ENCODE measurements around the gene NPHP4. TPM values are rescaled to one million over a fixed set of nuclear protein-coding genes. Genes with fewer than 3 reads are reported as not detected.
A peak's percentile ranks its signal among the peaks of the same experiment; 100 is the strongest.

The NPHP4 gene
- total RNA-seq, 2 experiments from 2014 or later, result 15.6 to 17.2 TPM

DNA sequence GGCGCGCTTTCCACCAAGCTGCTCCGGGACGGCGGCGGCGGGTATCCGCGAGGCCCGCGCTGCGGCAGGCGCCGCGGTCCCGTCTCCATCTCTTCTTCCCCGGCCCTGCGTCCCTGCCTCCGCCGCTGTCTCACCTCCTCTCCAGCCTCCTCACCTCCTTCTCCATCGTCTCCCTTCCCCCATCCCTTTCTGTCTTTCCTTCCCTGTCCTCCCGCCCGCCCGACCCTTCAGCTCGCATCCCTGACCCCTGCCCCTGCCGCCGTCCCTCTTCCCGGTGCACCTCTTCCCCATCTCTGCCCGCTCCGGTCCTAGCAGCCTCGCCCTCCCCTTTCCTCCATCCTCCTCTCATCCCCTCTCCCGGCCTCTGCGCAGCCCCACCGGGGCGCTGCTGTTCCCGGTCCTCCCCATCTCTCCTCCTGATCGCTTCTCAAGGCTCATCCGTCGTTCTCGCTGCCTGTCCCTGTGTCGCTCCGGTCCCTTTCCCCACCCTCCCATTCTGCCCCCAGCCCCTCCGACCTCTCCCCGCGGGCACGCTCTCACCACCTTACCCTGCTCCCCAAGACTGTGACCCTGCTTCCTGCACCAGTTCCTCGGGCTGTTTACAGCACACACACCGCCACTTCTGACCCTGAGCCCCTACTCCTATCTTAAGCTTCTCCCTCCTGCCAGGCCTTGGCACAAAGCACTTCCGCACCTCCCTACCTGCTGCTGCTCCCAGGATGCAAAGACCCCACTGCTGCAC lies 760 bp upstream of the NPHP4 start:
- Mint-ChIP-seq H3K9me3 (ENCODE audit: insufficient read depth) (no peaks in the 10 kb centered on the region), H3K4me1 (ENCODE audit: low read depth) (peaks cover 37% of the 10 kb centered on the region), H3K27ac (peak overlapping the region; percentile 96)

GRCh38 chr1:5991381-5992025 lies 722 bp downstream of the NPHP4 start:
- ChIA-PET CTCF (interaction anchor here (1.1 to 3.4 kb wide), 4 partner anchors 18 to 43 kb away, joined by 3 to 13 read pairs (median 3); no protein-coding TSS in a partner anchor), POLR2A (interaction anchor here (8.2 kb wide), 1 partner anchor 36 kb away, joined by 105 read pairs; no protein-coding TSS in a partner anchor)
- Mint-ChIP-seq H3K27ac (peak overlapping the region; percentile 83), H3K4me3 (peak overlapping the region; percentile 96), H3K4me1 (ENCODE audit: low read depth) (peaks cover 36% of the 10 kb centered on the region), H3K27me3 (ENCODE audit: low read depth) (no peaks in the 10 kb centered on the region), H3K9me3 (ENCODE audit: insufficient read depth) (no peaks in the 10 kb centered on the region), H3K36me3 (ENCODE audit: low read depth) (peaks cover 12% of the 10 kb centered on the region)
- DNase-seq (peak; percentile 49), ATAC-seq (peak; percentile 9)

More for the DNA sequence above, 760 bp upstream of the NPHP4 start:
- Mint-ChIP-seq H3K27me3 (ENCODE audit: low read depth) (no peaks in the 10 kb centered on the region), H3K4me3 (peak overlapping the region; percentile 96), H3K36me3 (ENCODE audit: low read depth) (peaks cover 16% of the 10 kb centered on the region)
- peak; percentile 9 for ATAC-seq
- DNase-seq, result peak; percentile 43
- CTCF ChIA-PET, result interaction anchor here (1.0 to 3.4 kb wide), 4 partner anchors 34 to 49 kb away, joined by 3 to 21 read pairs (median 10); no protein-coding TSS in a partner anchor
- POLR2A ChIA-PET, result interaction anchor here (0.6 to 8.2 kb wide), 8 partner anchors 10 to 206 kb away, joined by 3 to 105 read pairs (median 4); no protein-coding TSS in a partner anchor

DNA sequence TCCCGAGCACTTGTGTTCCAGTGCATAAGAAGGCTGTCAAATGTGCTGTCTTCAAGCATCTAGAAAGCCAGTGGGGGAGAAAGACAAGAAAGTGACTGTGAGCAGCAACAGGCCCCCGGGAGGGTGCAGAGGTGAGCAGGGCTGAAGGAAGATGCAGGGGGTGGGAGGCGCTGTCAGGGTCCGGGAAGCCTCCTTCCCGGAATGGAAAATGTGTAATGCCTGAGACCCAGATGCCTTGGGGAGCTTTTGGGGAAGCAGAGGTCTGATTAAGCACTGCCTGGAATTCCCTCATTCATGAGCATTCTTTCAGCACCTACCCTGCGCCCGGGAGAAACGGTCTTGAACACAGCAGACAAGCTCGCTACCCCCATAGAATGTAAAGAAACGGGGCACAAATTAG lies 1.3 kb downstream of the NPHP4 start:
- H3K4me3 Mint-ChIP-seq, result peak overlapping the region; percentile 83
- peaks cover 10% of the 10 kb centered on the region for H3K36me3 Mint-ChIP-seq (ENCODE audit: low read depth)
- no peak for DNase-seq
- ATAC-seq, result no peak
- ChIA-PET CTCF (interaction anchor here (1.1 to 1.2 kb wide), 3 partner anchors 18 to 44 kb away, joined by 3 read pairs; no protein-coding TSS in a partner anchor), POLR2A (no interaction called here)
- H3K4me1 Mint-ChIP-seq (ENCODE audit: low read depth), result peaks cover 30% of the 10 kb centered on the region
- peak overlapping the region; percentile 83 for H3K27ac Mint-ChIP-seq
- no peaks in the 10 kb centered on the region for H3K9me3 Mint-ChIP-seq (ENCODE audit: insufficient read depth)
- H3K27me3 Mint-ChIP-seq (ENCODE audit: low read depth), result no peaks in the 10 kb centered on the region

DNA sequence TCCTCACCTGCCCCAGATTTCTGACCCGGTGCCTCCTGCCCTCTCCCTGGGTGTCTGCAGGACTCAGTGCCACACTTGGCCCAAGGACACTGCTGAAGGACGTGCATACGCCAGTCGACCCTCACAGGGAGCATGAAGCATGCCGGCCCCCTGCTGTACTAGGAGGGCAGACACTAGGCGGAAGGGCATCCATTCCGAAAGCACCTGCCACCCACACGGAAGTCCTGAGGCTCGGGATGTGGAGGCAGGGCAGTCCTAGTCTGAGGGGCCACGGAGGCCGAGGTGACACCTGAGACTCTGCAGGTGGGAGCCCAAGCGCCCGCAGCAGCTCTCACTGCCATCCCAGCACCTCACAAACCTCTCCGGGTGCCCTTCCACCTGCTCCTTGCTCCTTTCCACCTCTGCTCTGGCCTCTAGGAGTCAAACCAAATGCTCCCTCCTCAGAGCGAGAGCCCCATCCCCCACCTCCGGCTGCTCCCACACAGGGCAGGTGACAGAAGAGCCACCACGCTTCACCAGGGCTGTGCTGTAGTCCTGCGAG lies 2.4 kb downstream of the NPHP4 start:
- Mint-ChIP-seq H3K27ac (no peak overlapping the region), H3K27me3 (ENCODE audit: low read depth) (no peaks in the 10 kb centered on the region), H3K4me3 (no peak overlapping the region), H3K9me3 (ENCODE audit: insufficient read depth) (no peaks in the 10 kb centered on the region), H3K4me1 (ENCODE audit: low read depth) (peaks cover 19% of the 10 kb centered on the region), H3K36me3 (ENCODE audit: low read depth) (peaks cover 10% of the 10 kb centered on the region)
- POLR2A ChIA-PET, result no interaction called here
- CTCF ChIA-PET, result no interaction called here
- ATAC-seq, result no peak
- DNase-seq, result no peak

GRCh38 chr1:5989286-5989605 lies 3.0 kb downstream of the NPHP4 start:
- ATAC-seq (no peak), DNase-seq (no peak)
- CTCF ChIA-PET, result no interaction called here
- no peaks in the 10 kb centered on the region for H3K27me3 Mint-ChIP-seq (ENCODE audit: low read depth)
- H3K27ac Mint-ChIP-seq, result no peak overlapping the region
- H3K9me3 Mint-ChIP-seq (ENCODE audit: insufficient read depth), result no peaks in the 10 kb centered on the region
- peaks cover 13% of the 10 kb centered on the region for H3K4me1 Mint-ChIP-seq (ENCODE audit: low read depth)
- H3K4me3 Mint-ChIP-seq, result no peak overlapping the region
- POLR2A ChIA-PET, result no interaction called here
- peaks cover 5% of the 10 kb centered on the region for H3K36me3 Mint-ChIP-seq (ENCODE audit: low read depth)

GRCh38 chr1:5988596-5989285 lies 3.5 kb downstream of the NPHP4 start:
- H3K9me3 Mint-ChIP-seq (ENCODE audit: insufficient read depth), result no peaks in the 10 kb centered on the region
- no peak overlapping the region for H3K4me3 Mint-ChIP-seq
- ChIA-PET POLR2A (no interaction called here), CTCF (no interaction called here)
- H3K36me3 Mint-ChIP-seq (ENCODE audit: low read depth), result peaks cover 4% of the 10 kb centered on the region
- no peaks in the 10 kb centered on the region for H3K27me3 Mint-ChIP-seq (ENCODE audit: low read depth)
- no peak for DNase-seq
- no peak for ATAC-seq
- peaks cover 12% of the 10 kb centered on the region for H3K4me1 Mint-ChIP-seq (ENCODE audit: low read depth)
- H3K27ac Mint-ChIP-seq, result peak overlapping the region; percentile 5

- H3K9me3 Mint-ChIP-seq (ENCODE audit: insufficient read depth), result no peaks in the 10 kb centered on the region
- peaks cover 13% of the 10 kb centered on the region for H3K4me1 Mint-ChIP-seq (ENCODE audit: low read depth)
- no peaks in the 10 kb centered on the region for H3K27me3 Mint-ChIP-seq (ENCODE audit: low read depth)
- ATAC-seq (no peak), DNase-seq (no peak)
- no peak overlapping the region for H3K4me3 Mint-ChIP-seq
- H3K36me3 Mint-ChIP-seq (ENCODE audit: low read depth), result peaks cover 7% of the 10 kb centered on the region
- CTCF ChIA-PET, result no interaction called here
- H3K27ac Mint-ChIP-seq, result no peak overlapping the region
- POLR2A ChIA-PET, result no interaction called here
Measured at GRCh38 chr1:5986018-5986417, 6.2 kb downstream of the NPHP4 start.

DNA sequence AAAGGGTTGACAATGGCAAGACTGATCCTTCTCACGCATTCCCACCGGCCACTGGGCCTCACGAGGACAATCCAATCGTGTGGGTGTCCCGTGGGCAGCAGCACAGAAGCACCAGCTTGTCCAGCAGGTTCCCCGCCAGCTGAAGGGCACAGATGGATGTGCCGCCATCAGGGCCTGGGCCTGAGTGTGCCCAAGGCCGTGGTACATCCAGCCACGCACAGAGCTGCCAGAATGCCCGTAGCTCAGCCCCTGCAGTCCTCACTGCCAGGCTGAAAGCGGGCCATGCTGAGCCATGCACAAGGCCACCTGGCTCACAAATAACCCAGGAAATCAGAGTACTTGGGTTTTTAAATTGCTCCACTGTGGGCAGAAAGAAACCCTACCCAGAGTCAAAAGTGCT lies 7.0 kb downstream of the NPHP4 start:
- POLR2A ChIA-PET, result no interaction called here
- CTCF ChIA-PET, result interaction anchor here (0.9 kb wide), 1 partner anchor 10 kb away, joined by 3 read pairs; no protein-coding TSS in a partner anchor
- no peak overlapping the region for H3K27ac Mint-ChIP-seq
- H3K36me3 Mint-ChIP-seq (ENCODE audit: low read depth), result peaks cover 7% of the 10 kb centered on the region
- H3K9me3 Mint-ChIP-seq (ENCODE audit: insufficient read depth), result no peaks in the 10 kb centered on the region
- H3K4me3 Mint-ChIP-seq, result no peak overlapping the region
- ATAC-seq, result no peak
- peaks cover 15% of the 10 kb centered on the region for H3K4me1 Mint-ChIP-seq (ENCODE audit: low read depth)
- DNase-seq, result no peak
- H3K27me3 Mint-ChIP-seq (ENCODE audit: low read depth), result no peaks in the 10 kb centered on the region

DNA sequence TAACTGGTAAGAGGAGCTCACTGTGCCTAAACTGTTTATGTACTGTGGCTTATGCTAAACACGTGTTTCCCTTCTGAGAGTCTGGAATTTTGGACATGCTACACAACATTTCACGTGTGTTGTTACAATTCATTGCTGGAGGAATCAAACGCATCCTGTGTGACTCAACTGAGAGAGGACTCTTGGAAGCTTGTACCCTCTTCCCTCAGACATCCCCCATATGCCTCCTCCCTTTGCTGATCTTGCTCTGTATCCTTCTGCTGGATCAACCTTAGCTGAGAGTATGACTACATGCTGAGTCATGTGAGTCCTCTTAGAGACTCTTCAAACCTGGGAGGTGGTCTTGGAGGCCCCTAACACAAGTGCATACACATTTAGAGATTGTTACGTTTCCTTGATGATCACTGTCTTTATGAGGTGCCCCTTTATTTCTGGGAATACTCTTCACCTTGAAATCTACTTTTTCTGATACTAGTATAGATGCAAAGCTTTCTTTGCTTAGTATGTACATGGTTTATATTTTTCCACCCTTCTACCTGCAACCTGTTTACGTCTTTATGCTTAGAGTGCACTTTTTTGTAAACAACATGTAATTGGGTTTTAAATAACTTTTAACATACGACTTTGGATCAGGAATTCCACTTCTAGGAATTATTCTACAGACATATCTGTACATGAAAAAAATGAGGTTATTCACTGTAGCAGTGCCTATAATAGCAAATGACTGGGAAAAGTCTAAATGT lies 8.7 kb downstream of the NPHP4 start:
- Mint-ChIP-seq H3K4me1 (ENCODE audit: low read depth) (peaks cover 15% of the 10 kb centered on the region), H3K9me3 (ENCODE audit: insufficient read depth) (no peaks in the 10 kb centered on the region), H3K4me3 (no peak overlapping the region), H3K27me3 (ENCODE audit: low read depth) (no peaks in the 10 kb centered on the region), H3K36me3 (ENCODE audit: low read depth) (peaks cover 7% of the 10 kb centered on the region), H3K27ac (no peak overlapping the region)
- POLR2A ChIA-PET, result interaction anchor here (1.6 kb wide), 1 partner anchor 10 kb away, joined by 6 read pairs; no protein-coding TSS in a partner anchor
- ATAC-seq (no peak), DNase-seq (no peak)
- CTCF ChIA-PET, result interaction anchor here (1.3 kb wide), 1 partner anchor 10 kb away, joined by 5 read pairs; no protein-coding TSS in a partner anchor

DNA sequence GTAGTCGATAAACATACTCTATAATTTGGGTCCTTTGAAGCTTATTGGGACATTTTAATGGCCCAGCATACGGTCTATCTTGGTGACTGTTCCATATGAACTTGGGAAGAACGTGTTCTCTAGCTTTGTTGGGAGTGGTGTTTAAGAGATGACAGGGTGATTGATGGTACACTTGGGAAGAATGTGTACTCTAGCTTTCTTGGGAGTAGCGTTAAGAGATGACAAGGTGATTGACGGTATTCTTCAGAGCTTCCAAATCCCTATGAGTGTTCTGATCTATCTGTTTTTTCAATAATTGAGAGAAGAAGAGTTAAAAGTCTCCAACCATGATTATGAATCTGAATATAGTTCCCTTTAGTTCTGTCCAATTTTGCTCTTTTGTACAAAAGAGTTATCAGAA lies 9.4 kb downstream of the NPHP4 start:
- Mint-ChIP-seq H3K27me3 (ENCODE audit: low read depth) (no peaks in the 10 kb centered on the region), H3K9me3 (ENCODE audit: insufficient read depth) (no peaks in the 10 kb centered on the region), H3K36me3 (ENCODE audit: low read depth) (peaks cover 10% of the 10 kb centered on the region), H3K27ac (no peak overlapping the region), H3K4me1 (ENCODE audit: low read depth) (peaks cover 15% of the 10 kb centered on the region), H3K4me3 (no peak overlapping the region)
- ATAC-seq, result no peak
- ChIA-PET POLR2A (interaction anchor here (1.6 kb wide), 1 partner anchor 11 kb away, joined by 6 read pairs; no protein-coding TSS in a partner anchor), CTCF (interaction anchor here (1.3 kb wide), 1 partner anchor 9 kb away, joined by 5 read pairs; no protein-coding TSS in a partner anchor)
- DNase-seq, result no peak

- no peak for ATAC-seq
- POLR2A ChIA-PET, result interaction anchor here (1.6 kb wide), 1 partner anchor 11 kb away, joined by 6 read pairs; no protein-coding TSS in a partner anchor
- CTCF ChIA-PET, result interaction anchor here (1.3 kb wide), 1 partner anchor 9 kb away, joined by 5 read pairs; no protein-coding TSS in a partner anchor
Measured at GRCh38 chr1:5982276-5982675, 9.9 kb downstream of the NPHP4 start.

More at GRCh38 chr1:5982276-5982675, 9.9 kb downstream of the NPHP4 start:
- Mint-ChIP-seq H3K4me1 (ENCODE audit: low read depth) (peaks cover 17% of the 10 kb centered on the region), H3K27me3 (ENCODE audit: low read depth) (no peaks in the 10 kb centered on the region), H3K9me3 (ENCODE audit: insufficient read depth) (no peaks in the 10 kb centered on the region), H3K4me3 (no peak overlapping the region), H3K27ac (no peak overlapping the region), H3K36me3 (ENCODE audit: low read depth) (peaks cover 14% of the 10 kb centered on the region)
- DNase-seq, result no peak

Data from activated CD8-positive, alpha-beta T cell treated with anti-CD3 and anti-CD28 coated beads, Interleukin-2, amount 10 ng/mL, durations not matched to agents 7 days and 5 days (primary cell).